HK-2 (cell line): Measurements from ENCODE around the gene BTG2.

ENCODE experiments used
- DNase-seq: peaks from one replicate; pipeline ENCODE4 v3.0.0-alpha.2; 2018; ENCODE audit not compliant: unreplicated experiment

Gene BTG2

DNA sequence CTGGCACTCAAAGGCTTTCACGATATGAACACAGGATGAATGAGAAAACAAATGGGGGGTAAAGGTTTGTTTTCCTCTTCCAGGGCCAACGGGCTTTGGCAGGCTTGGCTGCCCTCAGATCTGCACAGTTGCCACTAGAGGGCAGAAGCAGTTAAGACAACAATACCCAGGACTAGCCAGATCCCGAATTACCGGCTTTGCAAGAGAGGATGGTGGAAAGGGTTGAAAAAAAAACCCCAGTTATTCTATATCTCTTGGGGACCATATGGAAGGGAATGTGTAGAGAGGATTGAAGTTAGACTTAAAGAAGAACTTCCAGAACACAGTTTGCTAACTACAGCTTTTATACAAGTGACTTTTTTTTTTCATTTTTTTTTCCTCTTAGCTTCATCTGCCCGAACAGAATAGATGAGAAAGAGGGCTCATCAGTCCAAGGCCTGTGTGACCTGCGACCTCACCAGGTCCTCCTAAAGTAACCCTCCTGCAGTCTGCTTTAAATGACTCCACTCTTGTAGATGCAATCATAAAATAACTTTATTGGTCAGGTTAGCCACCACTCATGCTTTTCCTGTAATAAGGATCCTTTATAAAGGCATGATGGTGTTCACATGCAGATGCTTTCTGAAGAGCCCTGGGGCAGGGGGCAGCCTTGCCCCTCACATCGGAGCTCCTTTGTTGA, 34.9 kb downstream of the BTG2 start:
- peak; percentile 54 for DNase-seq

DNA sequence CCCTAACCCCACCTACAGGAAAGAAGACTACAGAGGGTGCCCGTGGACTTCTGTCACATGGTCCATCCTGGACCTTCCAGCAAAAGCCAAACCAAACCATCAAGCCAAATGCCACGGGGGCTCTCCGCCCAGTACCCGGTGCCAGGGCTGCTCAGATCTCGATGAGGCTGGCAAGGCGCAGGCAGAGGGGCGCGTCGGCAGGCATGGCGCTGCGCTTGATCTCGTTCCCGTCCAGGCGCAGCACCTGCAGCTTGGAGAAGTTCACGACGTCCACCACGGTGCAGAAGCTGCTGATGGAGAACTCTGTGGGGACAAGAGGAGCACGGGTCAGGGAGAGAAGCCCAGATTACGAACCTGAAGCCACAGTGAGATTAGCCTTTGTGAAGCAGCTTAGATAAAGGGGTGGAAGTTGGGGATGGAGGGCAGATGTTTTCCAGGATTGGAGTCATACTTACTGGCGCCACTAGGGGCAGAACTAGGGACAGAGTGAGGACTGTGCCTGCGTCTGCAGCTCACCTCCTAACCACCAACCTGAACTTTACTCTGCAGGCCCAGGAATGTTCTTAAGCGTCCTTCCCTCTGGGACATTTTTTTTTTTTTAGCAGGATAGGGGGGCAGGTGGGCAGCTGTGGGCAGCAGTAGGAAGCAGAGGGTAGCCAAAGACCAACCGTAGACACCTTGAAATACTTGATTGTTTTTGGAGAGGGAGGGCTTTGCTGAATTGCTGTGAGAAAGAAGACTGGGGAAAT, 37.0 kb downstream of the BTG2 start:
- DNase-seq: peak; percentile 25

DNA sequence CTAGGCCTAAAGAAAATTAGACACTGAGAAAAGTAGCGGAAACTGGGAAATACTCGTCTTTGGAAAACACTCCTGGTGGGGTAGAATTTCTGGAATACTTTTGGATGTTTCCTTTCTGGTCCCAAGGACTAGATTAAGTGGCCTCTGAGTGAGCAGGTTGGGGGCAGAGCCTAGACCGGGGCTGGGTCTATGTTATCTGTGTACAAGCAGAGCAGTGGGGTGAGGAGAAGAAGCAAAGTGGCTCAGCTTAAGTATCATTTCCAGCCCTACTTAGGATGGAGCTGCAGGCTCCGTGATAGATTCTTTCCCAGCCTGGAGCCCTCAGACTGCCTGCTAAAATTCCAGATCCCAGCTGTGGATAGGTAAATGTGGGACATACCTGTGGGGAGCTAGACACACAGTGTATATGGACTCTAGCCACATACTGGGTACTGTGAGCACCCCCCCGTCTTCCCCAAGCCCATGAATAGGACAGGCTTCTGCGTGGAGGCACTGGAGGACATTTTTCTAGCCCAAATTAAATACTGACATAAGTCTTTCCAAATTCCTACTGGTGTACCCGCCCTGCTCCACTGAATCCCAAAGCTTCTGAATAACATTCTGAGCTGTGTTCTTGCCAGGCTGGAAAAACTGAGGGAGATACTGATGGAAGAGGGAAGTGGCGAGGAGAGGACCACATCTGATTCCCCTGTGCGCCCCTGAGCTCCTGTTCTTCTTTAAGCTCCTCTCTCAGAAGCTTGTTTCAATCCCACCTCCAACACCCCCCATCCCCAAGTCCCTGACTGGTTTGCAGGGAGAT, 38.8 kb downstream of the BTG2 start:
- no peak for DNase-seq

DNA sequence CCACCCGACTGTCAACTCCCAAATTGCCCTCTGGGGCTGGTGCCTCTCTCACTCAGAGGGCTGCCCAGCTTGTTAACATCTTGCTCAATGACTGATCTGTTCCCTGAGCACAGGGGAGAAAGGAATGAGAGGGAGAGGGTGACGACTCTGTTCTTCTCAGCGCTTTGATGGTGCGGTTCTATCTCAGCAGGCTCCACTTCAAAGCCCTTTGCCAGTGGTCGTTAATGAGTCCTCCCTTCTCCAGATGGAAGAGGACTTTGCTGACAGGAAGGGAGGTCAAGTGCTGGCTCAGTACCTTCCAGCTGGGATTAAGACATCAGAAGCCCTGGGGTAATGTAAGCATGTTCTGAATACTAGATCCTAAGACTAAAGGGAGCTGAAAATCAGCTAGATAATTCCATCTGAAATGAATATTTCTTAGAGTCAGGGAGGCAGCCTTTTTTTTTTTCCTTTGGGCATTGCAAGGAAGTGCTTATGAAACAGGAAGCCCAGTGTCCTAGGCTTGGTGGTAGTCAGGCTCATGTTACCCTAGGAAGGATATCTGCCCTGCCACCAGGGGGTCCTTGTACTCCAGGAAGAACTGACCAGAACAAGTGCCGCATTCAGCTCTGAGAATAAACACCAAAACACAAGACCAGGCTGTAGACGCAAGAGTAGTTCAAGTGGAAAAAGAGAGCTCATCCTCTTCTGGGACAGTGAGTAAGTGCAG, 40.9 kb downstream of the BTG2 start:
- DNase-seq: no peak

GRCh38 chr1:203346769-203347102, 41.4 kb downstream of the BTG2 start:
- DNase-seq: no peak

DNA sequence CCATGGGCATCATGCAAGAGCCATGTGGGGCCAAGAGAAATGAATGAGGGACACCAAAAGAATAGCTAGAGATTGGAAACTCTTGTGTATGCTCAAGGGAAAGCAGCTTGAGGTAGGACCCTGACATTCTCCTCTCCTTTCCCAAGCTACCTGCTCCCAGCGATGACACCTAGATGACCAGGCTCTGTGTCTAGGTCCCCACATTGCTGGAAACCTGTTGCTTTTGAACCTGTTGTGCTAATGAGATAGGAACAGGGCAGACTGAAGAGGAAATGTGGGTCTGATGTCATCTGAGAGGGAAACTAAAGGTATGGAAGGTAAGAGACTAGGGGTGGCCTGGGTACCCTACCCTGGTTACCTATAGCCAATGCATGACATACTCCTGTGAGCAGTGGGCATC, 43.8 kb downstream of the BTG2 start:
- no peak for DNase-seq

DNA sequence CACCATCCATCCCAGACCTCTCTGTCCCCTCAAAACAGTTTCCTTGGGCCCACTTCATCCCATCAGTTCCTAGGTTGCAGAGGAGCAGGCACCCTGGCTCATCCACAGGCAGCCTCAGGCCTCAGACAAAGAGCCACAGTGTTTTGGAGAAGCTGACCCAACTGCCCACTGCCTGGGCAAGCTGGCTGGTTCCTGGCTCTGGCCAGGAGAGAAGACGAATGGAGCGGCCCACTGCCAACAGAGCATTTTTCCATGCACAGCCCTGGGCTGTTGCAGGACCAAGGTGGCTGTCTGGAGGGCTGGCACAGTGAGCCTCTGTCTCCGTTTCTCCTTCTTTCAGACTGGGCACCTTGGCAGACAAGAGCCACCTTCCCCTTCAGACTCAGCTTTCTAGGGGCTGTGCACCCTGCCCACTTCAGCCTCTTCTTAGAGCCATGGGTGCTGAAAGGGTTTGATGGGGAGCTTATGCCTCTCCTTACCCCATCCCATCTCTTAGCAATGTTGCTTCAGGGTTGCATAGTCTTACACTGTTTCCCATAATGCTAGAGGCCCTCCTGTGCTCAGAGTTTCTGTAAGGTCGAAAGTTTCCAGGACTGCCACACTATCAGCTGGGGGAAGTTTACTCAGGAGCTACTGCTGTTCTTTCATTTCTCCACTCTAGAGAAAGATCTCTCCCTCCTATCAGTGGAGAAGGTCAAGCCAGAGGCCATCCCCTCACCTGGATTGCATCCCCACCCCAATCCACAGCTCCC, 44.6 kb downstream of the BTG2 start:
- DNase-seq: no peak

DNA sequence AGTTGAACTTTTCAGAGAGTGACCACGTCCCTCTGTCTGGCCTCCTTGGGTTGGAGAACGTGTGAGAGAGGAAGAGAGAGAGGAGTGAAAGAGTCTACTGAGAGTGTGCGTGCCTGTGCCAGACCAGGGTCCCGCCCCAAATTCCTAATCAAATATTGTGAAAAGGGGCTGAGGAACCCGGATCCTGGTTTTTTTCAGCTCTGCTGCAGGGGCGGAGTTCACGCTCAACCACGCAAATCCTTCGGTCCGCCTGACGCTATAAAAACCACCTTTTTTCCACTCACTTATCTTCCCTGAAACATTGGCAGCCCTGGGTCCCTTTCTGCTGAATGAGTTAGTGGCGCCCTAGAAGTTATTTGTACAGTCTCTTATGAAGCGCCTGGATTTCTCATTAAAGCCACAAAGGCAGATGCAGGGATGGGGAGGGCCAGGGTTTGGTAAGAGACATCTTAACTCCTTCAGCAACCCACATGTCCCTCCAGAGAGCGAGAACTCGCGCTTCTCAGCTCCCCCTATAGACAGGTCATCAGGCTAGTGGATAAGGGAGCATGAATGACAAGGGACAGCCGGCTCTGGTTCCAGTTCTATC, 45.8 kb downstream of the BTG2 start, which contains the start of gene FMOD:
Gene FMOD, minus strand, starts transcription at position 86 of the 589 bp plus-strand sequence. CDS start 2,852 bp downstream, outside the sequence.
- no peak for DNase-seq

DNA sequence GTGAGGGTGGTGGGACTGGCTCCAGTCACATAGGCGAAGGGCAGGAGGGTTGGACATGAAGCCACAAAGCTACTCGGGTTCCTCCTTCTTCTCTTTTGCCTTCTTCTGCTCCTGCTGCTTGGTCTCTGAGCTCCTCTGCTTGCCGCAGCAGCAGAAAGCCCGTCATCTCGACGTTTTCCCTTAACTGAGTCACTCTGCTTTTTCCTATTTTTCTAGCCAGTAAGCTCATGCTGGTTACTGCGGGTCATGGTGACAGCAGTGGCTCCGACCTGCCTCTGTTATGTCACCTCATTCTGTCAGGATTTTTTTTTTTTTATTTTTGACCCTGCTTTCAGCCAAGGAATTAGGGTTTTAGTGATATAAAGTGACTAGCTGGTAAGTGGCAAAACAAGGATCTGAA, 48.2 kb downstream of the BTG2 start:
- DNase-seq: no peak

DNA sequence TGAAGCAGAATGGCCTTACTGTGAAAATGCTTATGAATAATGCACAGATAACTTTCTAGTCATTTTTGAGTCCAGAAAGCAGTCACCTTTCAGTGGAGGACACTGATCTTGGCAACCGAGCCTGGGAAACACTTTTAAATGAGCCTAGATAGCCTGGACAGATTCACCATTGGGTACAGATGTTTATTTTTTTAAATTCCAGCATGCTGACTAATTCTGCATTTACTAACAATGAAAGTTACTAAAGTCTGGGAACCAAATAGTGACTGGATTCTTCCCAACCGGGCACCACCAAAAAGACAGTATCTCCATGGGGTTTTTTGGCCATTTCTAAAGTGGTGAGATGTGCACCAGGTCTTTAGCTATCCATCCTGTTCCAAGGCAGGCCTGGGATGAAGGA, 48.9 kb downstream of the BTG2 start:
- no peak for DNase-seq

- no peak for DNase-seq
Measured at GRCh38 chr1:203359010-203359571, 53.8 kb downstream of the BTG2 start.
